K562 (cell line): ENCODE results near the gene CHM.

ENCODE experiments used
- CTCF ChIP-seq, 3 experiments: IDR thresholded peaks in 2 of 3; conservative IDR thresholded peaks in 1 of 3; 2 replicates each; pipeline ENCODE4 v1.5.1; 2011 to 2012; ENCODE audit warnings: low read length in 3 of 3, mild to moderate bottlenecking in 3 of 3, control low read depth in 2 of 3, improper control_type of control experiment in 1 of 3, inconsistent platforms in 1 of 3, low read depth in 1 of 3, mixed read lengths in 1 of 3, moderate library complexity in 1 of 3; ENCODE audit not compliant: insufficient read depth in 2 of 3
- GABPA ChIP-seq: fragments of 200-800 bp; sonication (Bioruptor generic); conservative IDR thresholded peaks from 2 replicates; pipeline ENCODE4 v1.6.1; 2016; ENCODE audit warnings: low read depth, missing genetic modification characterization, missing compliant biosample characterization
- PML ChIP-seq: IDR thresholded peaks from 2 replicates; pipeline ENCODE4 v1.6.1; 2012; ENCODE audit warnings: low read length, inconsistent platforms
- SP1 ChIP-seq: sonication (generic); formaldehyde crosslinking; IDR thresholded peaks from 2 replicates; pipeline ENCODE4 v1.8.1; 2022; ENCODE audit warnings: mild to moderate bottlenecking, missing genetic modification reagents
- ZNF609 ChIP-seq: sonication (generic); formaldehyde crosslinking; IDR thresholded peaks from 2 replicates; pipeline ENCODE4 v1.8.1; 2023; ENCODE audit warnings: missing genetic modification reagents, mild to moderate bottlenecking, borderline replicate concordance

GRCh38 chrX:85930099-85930498, 117.3 kb downstream of the CHM start:
- TF ChIP-seq SP1 (CRISPR knock-in tag) = no peak
- no peak for TF ChIP-seq CTCF (IDR thresholded peaks at IDR 0.05 in 2 of 3, conservative IDR thresholded peaks at IDR 0.05 in 1 of 3; ENCODE audit: insufficient read depth in 2 of 3, low read depth in 1 of 3, low read length in 3 of 3)
- no peak for TF ChIP-seq ZNF609 (CRISPR knock-in tag)
- TF ChIP-seq PML = no peak
- TF ChIP-seq GABPA (tag) = no peak
